HG02870 (cell line): ENCODE data around the gene SLC5A11.

ENCODE experiments used
- ATAC-seq: cut with Tn5 transposase; IDR thresholded peaks from one replicate; pipeline ENCODE4 v1.9.1; 2021; ENCODE audit warnings: mild to moderate bottlenecking, moderate library complexity; ENCODE audit not compliant: unreplicated experiment

SLC5A11 gene

GRCh38 chr16:24915576-24915975 lies 69.8 kb downstream of the SLC5A11 start:
- no peak for ATAC-seq

GRCh38 chr16:24917236-24917635 lies 71.5 kb downstream of the SLC5A11 start:
- no peak for ATAC-seq

GRCh38 chr16:24917891-24918290 lies 72.1 kb downstream of the SLC5A11 start:
- ATAC-seq, result no peak

GRCh38 chr16:24918641-24919040 lies 72.9 kb downstream of the SLC5A11 start:
- no peak for ATAC-seq

GRCh38 chr16:24919536-24919935 lies 73.8 kb downstream of the SLC5A11 start:
- ATAC-seq, result no peak

- no peak for ATAC-seq
Observed at GRCh38 chr16:24920568-24920967, 74.8 kb downstream of the SLC5A11 start.

GRCh38 chr16:24921229-24921628 lies 75.5 kb downstream of the SLC5A11 start:
- no peak for ATAC-seq

- ATAC-seq, result no peak
Observed at GRCh38 chr16:24925163-24925562, 79.4 kb downstream of the SLC5A11 start.

GRCh38 chr16:24929409-24929808 lies 83.6 kb downstream of the SLC5A11 start:
- ATAC-seq, result no peak

GRCh38 chr16:24930440-24930839 lies 84.7 kb downstream of the SLC5A11 start:
- ATAC-seq, result no peak

GRCh38 chr16:24931091-24931490 lies 85.3 kb downstream of the SLC5A11 start:
- no peak for ATAC-seq

GRCh38 chr16:24935336-24935735 lies 89.6 kb downstream of the SLC5A11 start:
- ATAC-seq, result no peak

- ATAC-seq, result no peak
Observed at GRCh38 chr16:24936151-24936550, 90.4 kb downstream of the SLC5A11 start.

- no peak for ATAC-seq
Observed at GRCh38 chr16:24939224-24939623, 93.5 kb downstream of the SLC5A11 start.

- ATAC-seq, result no peak
Observed at GRCh38 chr16:24939738-24940137, 94.0 kb downstream of the SLC5A11 start.

- ATAC-seq, result no peak
Observed at GRCh38 chr16:24943471-24943870, 97.7 kb downstream of the SLC5A11 start.

GRCh38 chr16:24944206-24944605 lies 98.4 kb downstream of the SLC5A11 start:
- ATAC-seq, result no peak

GRCh38 chr16:24946155-24946554 lies 100.4 kb downstream of the SLC5A11 start:
- ATAC-seq, result no peak

GRCh38 chr16:24950275-24950674 lies 104.5 kb downstream of the SLC5A11 start:
- no peak for ATAC-seq

- ATAC-seq, result no peak
Observed at GRCh38 chr16:24953306-24953705, 107.5 kb downstream of the SLC5A11 start.

- ATAC-seq, result no peak
Observed at GRCh38 chr16:24953721-24954120, 108.0 kb downstream of the SLC5A11 start.

GRCh38 chr16:24954137-24954536 lies 108.4 kb downstream of the SLC5A11 start:
- no peak for ATAC-seq

GRCh38 chr16:24955975-24956731 lies 110.4 kb downstream of the SLC5A11 start:
- ATAC-seq, result no peak
